ENCODE data around the gene ADGRG6.

Gene ADGRG6

GRCh38 chr6:142289687-142290086, 12.1 kb upstream of the ADGRG6 start:
- no peak for TF ChIP-seq CTCF (IDR thresholded peaks at IDR 0.05; ENCODE audit: insufficient read depth, missing control alignments)
- FAIRE-seq (no peak), DNase-seq (ENCODE audit: insufficient read length, low spot score) (no peak)

- DNase-seq (ENCODE audit: insufficient read length, low spot score) (no peak), FAIRE-seq (no peak)
- TF ChIP-seq CTCF (IDR thresholded peaks at IDR 0.05; ENCODE audit: insufficient read depth, missing control alignments), result no peak
Observed at GRCh38 chr6:142290851-142291250, 11.0 kb upstream of the ADGRG6 start.

GRCh38 chr6:142291512-142291911, 10.3 kb upstream of the ADGRG6 start:
- DNase-seq (ENCODE audit: insufficient read length, low spot score) (no peak), FAIRE-seq (no peak)
- no peak for TF ChIP-seq CTCF (IDR thresholded peaks at IDR 0.05; ENCODE audit: insufficient read depth, missing control alignments)

- FAIRE-seq (no peak), DNase-seq (ENCODE audit: insufficient read length, low spot score) (no peak)
- TF ChIP-seq CTCF (IDR thresholded peaks at IDR 0.05; ENCODE audit: insufficient read depth, missing control alignments), result no peak
Observed at GRCh38 chr6:142292166-142292924, 9.5 kb upstream of the ADGRG6 start.

- DNase-seq (ENCODE audit: insufficient read length, low spot score), result no peak
- TF ChIP-seq CTCF (IDR thresholded peaks at IDR 0.05; ENCODE audit: insufficient read depth, missing control alignments), result no peak
- FAIRE-seq, result no peak
Observed at GRCh38 chr6:142293121-142293520, 8.7 kb upstream of the ADGRG6 start.

GRCh38 chr6:142294679-142295078, 7.1 kb upstream of the ADGRG6 start:
- no peak for FAIRE-seq
- no peak for DNase-seq (ENCODE audit: insufficient read length, low spot score)
- no peak for TF ChIP-seq CTCF (IDR thresholded peaks at IDR 0.05; ENCODE audit: insufficient read depth, missing control alignments)

GRCh38 chr6:142296975-142297604, 4.7 kb upstream of the ADGRG6 start:
- TF ChIP-seq CTCF (IDR thresholded peaks at IDR 0.05; ENCODE audit: insufficient read depth, missing control alignments), result no peak
- DNase-seq (ENCODE audit: insufficient read length, low spot score), result no peak

More at GRCh38 chr6:142296975-142297604, 4.7 kb upstream of the ADGRG6 start:
- no peak for FAIRE-seq

Data from D721Med (cell line).